ENCODE data around the gene RNGTT. TPM values are rescaled to one million over a fixed set of nuclear protein-coding genes. Genes with fewer than 3 reads are reported as not detected.

The RNGTT gene
- total RNA-seq, 1 donor from 2014 or later, result 7.6 TPM

- DNase-seq, result no peak
- intact Hi-C loops (cut with DNase I), result no loop called here
- ATAC-seq (ENCODE audit: poor library complexity), result no peak
These were observed 366.6 kb downstream of the RNGTT start for GRCh38 chr6:88596801-88597200.

GRCh38 chr6:88588938-88589337 lies 374.5 kb downstream of the RNGTT start:
- no peak for DNase-seq
- intact Hi-C loops (cut with DNase I), result no loop called here
- ATAC-seq (ENCODE audit: poor library complexity), result no peak

- no peak for DNase-seq
- ATAC-seq (ENCODE audit: poor library complexity), result no peak
- intact Hi-C loops (cut with DNase I), result no loop called here
These were observed 376.3 kb downstream of the RNGTT start for GRCh38 chr6:88587150-88587520.

GRCh38 chr6:88586371-88587149 lies 376.9 kb downstream of the RNGTT start:
- intact Hi-C loops (cut with DNase I), result no loop called here
- ATAC-seq (ENCODE audit: poor library complexity) (no peak), DNase-seq (no peak)

- intact Hi-C loops (cut with DNase I), result no loop called here
- DNase-seq, result no peak
- no peak for ATAC-seq (ENCODE audit: poor library complexity)
These were observed 378.1 kb downstream of the RNGTT start for GRCh38 chr6:88585276-88585692.

- no peak for ATAC-seq (ENCODE audit: poor library complexity)
- DNase-seq, result no peak
- intact Hi-C loops (cut with DNase I), result no loop called here
These were observed 378.7 kb downstream of the RNGTT start for GRCh38 chr6:88584581-88585275.

- DNase-seq, result no peak
- no peak for ATAC-seq (ENCODE audit: poor library complexity)
- intact Hi-C loops (cut with DNase I), result no loop called here
These were observed 386.0 kb downstream of the RNGTT start for GRCh38 chr6:88577461-88577860.

GRCh38 chr6:88575536-88575935 lies 387.9 kb downstream of the RNGTT start:
- DNase-seq (no peak), ATAC-seq (ENCODE audit: poor library complexity) (no peak)
- intact Hi-C loops (cut with DNase I), result no loop called here

- DNase-seq (no peak), ATAC-seq (ENCODE audit: poor library complexity) (no peak)
- intact Hi-C loops (cut with DNase I), result no loop called here
These were observed 388.8 kb downstream of the RNGTT start for GRCh38 chr6:88574651-88575050.

- ATAC-seq (ENCODE audit: poor library complexity), result no peak
- intact Hi-C loops (cut with DNase I), result no loop called here
- no peak for DNase-seq
These were observed 389.4 kb downstream of the RNGTT start for GRCh38 chr6:88574031-88574430.

- intact Hi-C loops (cut with DNase I), result no loop called here
- ATAC-seq (ENCODE audit: poor library complexity), result no peak
- DNase-seq, result no peak
These were observed 389.9 kb downstream of the RNGTT start for GRCh38 chr6:88573561-88573960.

GRCh38 chr6:88572449-88573139 lies 390.8 kb downstream of the RNGTT start:
- DNase-seq (no peak), ATAC-seq (ENCODE audit: poor library complexity) (no peak)

GRCh38 chr6:88569959-88570358 lies 393.5 kb downstream of the RNGTT start:
- no peak for ATAC-seq (ENCODE audit: poor library complexity)
- no peak for DNase-seq
- intact Hi-C loops (cut with DNase I), result no loop called here

More at GRCh38 chr6:88572449-88573139, 390.8 kb downstream of the RNGTT start:
- intact Hi-C loops (cut with DNase I), result no loop called here

- DNase-seq (no peak), ATAC-seq (ENCODE audit: poor library complexity) (no peak)
- intact Hi-C loops (cut with DNase I), result no loop called here
These were observed 395.7 kb downstream of the RNGTT start for GRCh38 chr6:88567696-88568095.

- DNase-seq (no peak), ATAC-seq (ENCODE audit: poor library complexity) (no peak)
- intact Hi-C loops (cut with DNase I), result no loop called here
These were observed 396.5 kb downstream of the RNGTT start for GRCh38 chr6:88566746-88567534.

GRCh38 chr6:88565836-88566235 lies 397.6 kb downstream of the RNGTT start:
- ATAC-seq (ENCODE audit: poor library complexity) (no peak), DNase-seq (no peak)
- intact Hi-C loops (cut with DNase I), result no loop called here

- DNase-seq (no peak), ATAC-seq (ENCODE audit: poor library complexity) (no peak)
- intact Hi-C loops (cut with DNase I), result no loop called here
These were observed 398.0 kb downstream of the RNGTT start for GRCh38 chr6:88565409-88565811.

- intact Hi-C loops (cut with DNase I), result no loop called here
- ATAC-seq (ENCODE audit: poor library complexity) (no peak), DNase-seq (no peak)
These were observed 400.2 kb downstream of the RNGTT start for GRCh38 chr6:88563277-88563625.
